GM04504 (cell line): ENCODE measurements around the gene UPF2.
"Not testable (repeated sequence)": the region's sequence is repeated elsewhere in the genome, so short reads cannot be mapped to it uniquely, and the experiment has no call there.

ENCODE experiments used
- DNase-seq: peaks from one replicate; pipeline ENCODE4 v3.0.0-alpha.2; 2012; ENCODE audit warnings: low read depth

The UPF2 gene

DNA sequence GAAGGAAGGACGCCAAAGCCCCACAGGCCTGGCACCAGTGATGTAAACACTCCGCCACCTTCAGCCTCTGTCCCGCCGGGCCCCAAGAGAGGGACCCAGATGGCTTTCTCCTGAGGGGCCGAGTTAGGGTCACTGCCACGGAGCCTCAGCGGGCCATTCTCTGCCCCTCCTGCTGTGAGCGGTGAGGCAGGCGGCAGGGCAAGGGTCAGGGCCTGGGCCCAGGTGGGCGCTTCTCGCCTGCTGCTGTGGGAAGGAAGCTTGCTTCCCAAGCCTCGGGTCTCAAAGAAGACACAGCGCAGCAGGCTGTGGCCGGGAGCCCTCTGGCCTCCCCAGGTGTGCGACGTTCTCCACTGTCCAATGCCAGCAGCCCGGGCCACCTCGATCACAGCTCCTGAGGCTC lies 134.7 kb downstream of the UPF2 start:
- no peak for DNase-seq

DNA sequence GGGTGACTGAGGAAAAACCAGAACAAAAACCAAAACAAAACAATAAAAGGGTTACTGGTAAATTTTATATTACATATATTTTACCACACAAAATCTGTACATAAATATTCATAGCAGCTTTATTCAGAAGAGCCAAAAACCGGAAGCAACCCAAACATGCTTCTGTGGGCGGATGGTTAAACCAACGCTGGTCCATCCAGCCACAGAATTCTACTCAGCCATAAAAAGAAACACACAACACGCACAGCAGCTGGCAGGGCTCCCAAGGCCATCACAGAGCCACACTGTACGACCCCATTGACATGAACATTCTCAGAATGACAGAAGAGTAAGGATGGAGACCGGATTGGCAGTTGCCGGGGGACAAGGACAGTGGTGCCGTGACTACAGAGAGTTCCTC lies 135.9 kb downstream of the UPF2 start:
- no peak for DNase-seq

GRCh38 chr10:11902646-11903045 lies 140.0 kb downstream of the UPF2 start:
- no peak for DNase-seq

- DNase-seq = no peak
Observed at GRCh38 chr10:11901833-11902475, 140.7 kb downstream of the UPF2 start.

DNA sequence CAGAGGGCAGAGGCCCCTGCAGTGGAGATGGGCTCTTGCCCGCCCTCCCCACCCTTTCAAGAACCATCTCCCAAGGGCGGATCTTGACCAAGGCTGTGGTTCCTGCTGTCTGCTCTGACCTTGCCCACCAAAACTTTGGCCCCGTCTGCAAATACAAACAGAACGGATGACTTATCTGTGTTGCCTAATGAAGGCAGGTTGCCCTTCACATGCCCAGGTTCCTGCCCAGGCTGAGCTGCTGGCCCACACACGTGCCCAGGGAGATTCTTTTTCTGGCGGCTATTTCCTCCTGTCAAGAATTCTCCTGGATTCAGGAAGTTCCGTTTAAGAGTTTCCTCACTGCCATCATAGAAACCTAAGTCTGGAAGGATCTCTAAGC lies 141.2 kb downstream of the UPF2 start:
- no peak for DNase-seq

DNA sequence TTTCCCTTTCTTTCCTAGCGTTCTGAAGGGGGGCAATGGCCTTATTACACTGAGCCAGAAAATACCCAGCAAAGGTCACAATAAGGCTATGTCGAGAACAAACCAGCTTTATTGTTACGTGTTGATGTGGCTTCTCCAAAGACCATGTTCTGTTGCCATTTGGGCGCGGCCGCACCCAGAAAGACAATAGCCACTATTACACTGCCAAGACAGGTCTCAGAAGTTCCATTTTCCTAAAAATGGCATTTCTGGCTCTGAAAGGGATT lies 141.6 kb downstream of the UPF2 start:
- DNase-seq = no peak

- DNase-seq = no peak
Observed at GRCh38 chr10:11899067-11899876, 143.3 kb downstream of the UPF2 start.

- no peak for DNase-seq
Observed at GRCh38 chr10:11898372-11899066, 144.1 kb downstream of the UPF2 start.

DNA sequence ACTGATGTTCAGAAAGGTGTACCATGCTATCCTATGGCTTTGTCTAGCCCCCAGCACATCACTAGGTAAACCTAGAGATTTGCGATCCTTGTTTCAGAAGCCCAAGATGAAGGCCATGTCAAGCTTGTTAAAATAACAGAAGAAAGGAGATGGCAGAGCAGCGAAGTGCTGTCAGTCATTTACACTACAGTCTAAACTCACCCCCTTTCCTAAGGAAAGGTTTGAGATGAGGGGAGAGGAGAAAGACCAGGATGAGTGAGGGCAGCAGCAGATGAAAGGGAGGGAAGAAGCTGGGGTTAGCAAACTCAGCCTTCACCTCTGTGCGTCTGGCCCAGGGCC lies 144.6 kb downstream of the UPF2 start:
- DNase-seq = no peak

GRCh38 chr10:11896549-11897200 lies 145.9 kb downstream of the UPF2 start:
- no peak for DNase-seq

GRCh38 chr10:11895598-11895997 lies 147.0 kb downstream of the UPF2 start:
- no peak for DNase-seq

DNA sequence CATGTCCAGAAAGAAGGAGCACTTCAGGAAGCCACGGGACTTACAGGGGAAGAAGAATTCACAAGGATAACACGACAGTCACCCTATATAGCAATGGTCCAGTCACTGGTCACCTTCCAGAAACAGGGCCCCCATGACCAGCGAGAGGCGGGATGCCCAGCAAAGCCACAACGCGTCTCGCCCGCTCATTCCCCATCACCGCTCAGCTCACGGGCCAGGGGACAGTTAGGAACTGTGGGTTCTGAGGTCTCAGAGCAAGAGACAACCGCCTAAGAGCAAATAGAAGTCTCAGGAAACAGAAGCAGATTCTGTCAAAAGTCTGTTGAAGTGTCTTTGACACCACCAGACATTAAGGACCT lies 147.5 kb downstream of the UPF2 start:
- no peak for DNase-seq

DNA sequence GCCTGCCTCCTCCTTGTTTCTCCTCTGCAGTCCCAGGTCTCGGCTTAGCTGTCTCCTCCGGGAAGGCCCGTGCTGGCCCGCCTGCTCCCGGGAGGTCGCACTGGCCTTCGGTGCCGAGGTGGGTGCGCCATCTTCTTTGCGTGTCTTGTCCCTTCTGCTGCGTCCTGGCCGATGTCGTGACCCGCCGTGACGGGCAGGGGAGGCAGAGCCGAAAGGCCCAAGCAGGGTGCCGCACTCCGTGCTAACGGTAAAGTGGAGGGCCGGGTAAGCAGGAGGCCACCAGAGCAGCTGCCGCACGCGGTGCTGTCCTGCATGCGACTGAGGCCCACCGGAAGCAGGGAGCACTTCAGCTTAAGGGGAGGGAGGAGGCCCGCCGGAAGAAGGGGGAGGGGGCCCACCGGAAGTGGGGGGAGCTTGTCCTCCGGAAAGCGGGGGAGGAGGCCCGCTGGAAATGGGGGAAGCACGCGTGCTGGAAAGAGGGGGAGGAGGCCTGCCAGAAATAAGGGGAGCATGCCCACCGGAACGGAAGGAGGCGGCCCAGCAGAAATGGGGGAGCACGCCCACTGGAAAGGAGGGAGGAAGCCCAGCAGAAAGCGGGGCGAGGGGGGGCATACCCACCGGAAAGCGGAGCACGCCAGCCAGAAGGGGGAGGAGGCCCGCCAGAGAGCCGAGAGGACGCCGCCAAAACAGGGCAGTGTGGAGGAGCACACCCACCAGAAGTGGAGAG lies 148.1 kb downstream of the UPF2 start:
- DNase-seq = no peak

- DNase-seq = no peak
Observed at GRCh38 chr10:11893749-11894278, 148.8 kb downstream of the UPF2 start.

DNA sequence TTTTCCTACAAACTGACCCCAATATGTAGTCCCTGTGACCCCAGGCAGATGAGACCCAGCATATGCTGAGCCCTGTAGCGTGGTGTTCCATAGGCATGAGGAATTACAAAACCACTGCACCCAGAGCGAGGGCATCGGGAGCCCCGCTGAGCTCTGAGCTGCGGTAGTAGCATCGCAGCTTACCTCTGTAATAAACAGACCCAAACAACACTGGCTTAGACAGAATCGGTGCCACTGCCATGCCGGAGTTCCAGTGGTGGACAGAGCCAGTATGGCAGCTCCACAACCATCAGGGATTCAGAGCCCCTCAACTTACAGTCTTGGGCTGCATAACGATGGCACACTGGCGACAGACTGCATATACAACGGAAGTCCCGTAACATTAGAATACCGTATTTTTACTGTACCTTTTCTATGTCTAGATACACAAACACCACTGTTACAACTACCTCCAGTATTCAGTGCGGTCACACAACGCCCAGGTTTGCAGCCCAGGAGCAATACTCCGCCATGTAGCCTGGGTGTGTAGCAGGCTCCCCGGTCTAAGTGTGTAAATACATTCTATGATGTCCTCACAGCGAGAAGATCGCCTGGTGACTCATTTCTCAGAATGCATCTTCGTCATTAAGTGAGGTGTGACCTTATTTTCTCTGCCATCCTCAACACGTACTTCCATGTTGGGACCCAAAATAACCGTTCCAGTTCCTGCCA lies 150.7 kb downstream of the UPF2 start:
- no peak for DNase-seq

GRCh38 chr10:11889263-11889662 lies 153.3 kb downstream of the UPF2 start:
- DNase-seq = not testable (repeated sequence)

DNA sequence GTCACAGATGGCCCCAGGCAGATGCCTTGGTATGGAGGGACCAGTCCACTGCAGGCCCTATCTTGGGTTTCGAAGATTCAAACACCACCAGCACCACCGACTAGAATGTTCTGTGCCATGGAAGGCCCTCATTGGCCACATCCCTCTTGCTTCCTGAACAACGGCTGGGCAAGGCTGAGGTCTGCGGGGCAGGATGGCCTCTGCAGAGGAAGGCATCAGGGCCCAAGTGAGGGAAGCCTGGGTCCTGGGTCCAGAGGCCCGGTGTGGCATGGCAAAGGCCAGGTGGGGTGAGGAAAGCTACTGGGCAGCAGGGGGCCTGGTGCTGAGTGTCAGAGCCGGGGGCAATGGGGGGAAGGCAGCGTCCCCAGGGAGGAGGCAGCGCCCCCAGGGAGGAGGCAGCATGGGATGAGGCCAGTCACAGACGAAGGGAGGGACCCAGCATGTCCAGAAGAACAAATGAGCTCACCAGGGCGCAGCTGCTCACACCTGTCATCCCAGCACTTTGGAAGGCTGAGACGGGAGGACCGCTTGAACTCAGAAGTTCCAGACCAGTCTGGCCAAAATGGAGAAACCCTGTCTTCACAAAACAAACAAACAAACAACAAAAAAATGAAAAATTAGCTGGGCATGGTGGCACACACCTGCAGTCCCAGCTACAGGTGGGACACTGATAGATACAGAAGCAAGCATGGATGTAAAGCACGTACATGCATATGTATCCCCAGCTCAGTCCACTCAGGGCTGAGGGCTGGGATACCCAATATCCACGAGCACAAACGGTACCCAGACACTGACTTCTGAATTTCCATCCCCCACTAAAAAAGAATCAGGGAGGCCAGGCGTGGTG lies 155.0 kb downstream of the UPF2 start:
- DNase-seq = no peak

GRCh38 chr10:11886851-11887250 lies 155.8 kb downstream of the UPF2 start:
- no peak for DNase-seq

- no peak for DNase-seq
Observed at GRCh38 chr10:11886138-11886474, 156.5 kb downstream of the UPF2 start.

- DNase-seq = no peak
Observed at GRCh38 chr10:11885437-11886137, 157.0 kb downstream of the UPF2 start.
